Choroid plexus epithelial cell (primary cell): ENCODE measurements around the gene PAEP.

Source experiments
- DNase-seq: peaks from one replicate; pipeline ENCODE4 v3.0.0-alpha.2; 2010; ENCODE audit warnings: low read depth
- H3K4me3 ChIP-seq: 2 replicates; pipeline ENCODE4 v1.5.1; 2011; ENCODE audit warnings: low read depth, mild to moderate bottlenecking, control low read depth, low read length, moderate library complexity
- CTCF ChIP-seq: conservative IDR thresholded peaks from 2 replicates; pipeline ENCODE4 v1.5.1; 2011; ENCODE audit warnings: low read depth, mild to moderate bottlenecking, control low read depth, inconsistent platforms, low read length, moderate library complexity

Gene PAEP

GRCh38 chr9:135551456-135551855 is 10.1 kb upstream of the PAEP start:
- no peak overlapping the region for H3K4me3 ChIP-seq
- DNase-seq, result no peak
- TF ChIP-seq CTCF, result no peak

GRCh38 chr9:135552021-135552697 is 9.4 kb upstream of the PAEP start:
- H3K4me3 ChIP-seq, result no peak overlapping the region
- TF ChIP-seq CTCF, result no peak
- DNase-seq, result no peak

GRCh38 chr9:135552698-135553171 is 8.8 kb upstream of the PAEP start:
- H3K4me3 ChIP-seq, result no peak overlapping the region
- no peak for DNase-seq
- TF ChIP-seq CTCF, result no peak

GRCh38 chr9:135554718-135555117 is 6.8 kb upstream of the PAEP start:
- no peak for TF ChIP-seq CTCF
- no peak overlapping the region for H3K4me3 ChIP-seq
- DNase-seq, result no peak

GRCh38 chr9:135555203-135555602 is 6.4 kb upstream of the PAEP start:
- DNase-seq, result no peak
- H3K4me3 ChIP-seq, result no peak overlapping the region
- no peak for TF ChIP-seq CTCF

GRCh38 chr9:135555910-135556309 is 5.6 kb upstream of the PAEP start:
- no peak for TF ChIP-seq CTCF
- no peak overlapping the region for H3K4me3 ChIP-seq
- no peak for DNase-seq

- no peak for TF ChIP-seq CTCF
- no peak for DNase-seq
- H3K4me3 ChIP-seq, result no peak overlapping the region
These were observed 1.9 kb upstream of the PAEP start for GRCh38 chr9:135559606-135560005.
